GM12873 (cell line): ENCODE measurements around the gene C20orf141.

Experiments used
- TF ChIP-seq, protein P1 (sequence below): IDR thresholded peaks from 2 replicates; pipeline ENCODE4 v1.5.1; 2012; ENCODE audit warnings: low read depth, mild to moderate bottlenecking, moderate library complexity, low read length, control low read depth; ENCODE audit not compliant: insufficient read depth; ENCODE audit errors: missing control alignments

C20orf141 gene

DNA sequence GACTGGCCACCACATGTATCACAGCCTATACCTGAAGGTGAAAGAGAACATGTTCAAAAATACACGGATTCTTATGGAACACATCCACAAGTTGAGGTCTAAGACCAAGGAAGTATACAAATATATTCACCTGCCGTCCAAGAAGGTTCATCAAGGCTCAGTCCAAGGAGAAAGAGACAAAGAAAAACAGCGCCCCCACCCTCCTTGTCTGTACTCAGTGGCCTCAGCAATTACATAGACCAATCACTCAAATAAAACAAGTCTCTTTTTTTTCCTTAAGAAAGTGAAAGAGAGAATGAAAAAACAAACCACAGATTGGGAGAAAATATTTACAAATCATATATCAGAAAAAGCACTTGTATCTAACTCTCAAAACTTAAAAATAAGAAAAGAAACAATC, 33.8 kb upstream of the C20orf141 start:
- TF ChIP-seq, protein P1, sequence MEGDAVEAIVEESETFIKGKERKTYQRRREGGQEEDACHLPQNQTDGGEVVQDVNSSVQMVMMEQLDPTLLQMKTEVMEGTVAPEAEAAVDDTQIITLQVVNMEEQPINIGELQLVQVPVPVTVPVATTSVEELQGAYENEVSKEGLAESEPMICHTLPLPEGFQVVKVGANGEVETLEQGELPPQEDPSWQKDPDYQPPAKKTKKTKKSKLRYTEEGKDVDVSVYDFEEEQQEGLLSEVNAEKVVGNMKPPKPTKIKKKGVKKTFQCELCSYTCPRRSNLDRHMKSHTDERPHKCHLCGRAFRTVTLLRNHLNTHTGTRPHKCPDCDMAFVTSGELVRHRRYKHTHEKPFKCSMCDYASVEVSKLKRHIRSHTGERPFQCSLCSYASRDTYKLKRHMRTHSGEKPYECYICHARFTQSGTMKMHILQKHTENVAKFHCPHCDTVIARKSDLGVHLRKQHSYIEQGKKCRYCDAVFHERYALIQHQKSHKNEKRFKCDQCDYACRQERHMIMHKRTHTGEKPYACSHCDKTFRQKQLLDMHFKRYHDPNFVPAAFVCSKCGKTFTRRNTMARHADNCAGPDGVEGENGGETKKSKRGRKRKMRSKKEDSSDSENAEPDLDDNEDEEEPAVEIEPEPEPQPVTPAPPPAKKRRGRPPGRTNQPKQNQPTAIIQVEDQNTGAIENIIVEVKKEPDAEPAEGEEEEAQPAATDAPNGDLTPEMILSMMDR = peak; percentile 23

DNA sequence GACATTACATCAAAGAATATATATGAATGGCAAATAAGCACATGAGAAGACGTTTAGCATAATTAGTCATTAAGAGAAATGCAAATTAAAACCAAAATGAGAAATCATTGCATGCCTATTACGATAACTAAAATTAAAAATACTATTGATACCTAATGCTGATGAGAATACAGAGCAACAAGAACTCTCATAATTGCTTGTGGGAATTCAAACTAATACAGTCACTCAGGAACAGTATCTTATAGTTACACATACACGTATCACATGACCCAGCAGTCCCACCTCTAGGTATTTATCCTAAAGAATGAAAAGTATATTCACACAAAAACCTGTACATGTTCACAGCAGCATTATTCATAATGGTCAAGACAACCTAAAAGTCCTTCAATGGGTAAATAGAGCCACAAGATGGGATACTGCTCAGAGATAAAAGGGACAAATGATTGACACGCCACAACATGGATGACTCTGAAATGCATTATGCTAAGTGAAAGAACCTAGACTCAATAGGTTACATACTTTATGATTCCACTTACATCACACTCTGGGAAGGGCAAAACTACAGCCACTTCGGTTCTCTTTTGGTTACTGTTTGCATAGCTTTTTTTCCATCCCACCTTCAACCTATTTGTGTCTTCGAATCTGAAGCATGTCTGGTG, 30.8 kb upstream of the C20orf141 start:
- TF ChIP-seq, protein P1 = no peak

DNA sequence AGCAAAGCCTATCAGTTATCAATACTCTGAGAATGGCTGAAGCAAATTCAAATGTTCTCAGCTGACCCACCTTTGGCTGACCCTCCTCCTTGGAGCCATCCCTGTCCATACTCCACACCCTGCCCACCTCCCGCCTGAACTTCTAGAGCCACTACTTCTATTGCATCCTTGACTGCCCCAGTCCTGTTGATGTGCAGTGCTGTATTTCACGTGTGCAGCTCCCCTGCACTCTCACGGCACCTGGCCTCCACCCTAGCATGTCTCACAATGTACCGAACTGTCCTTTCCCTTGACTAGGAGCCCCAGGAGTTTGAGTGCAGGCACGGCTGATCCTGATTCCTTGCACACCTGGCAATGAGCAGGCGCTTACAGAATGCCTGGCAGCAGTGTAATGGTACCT, 21.3 kb upstream of the C20orf141 start:
- TF ChIP-seq, protein P1 = no peak

DNA sequence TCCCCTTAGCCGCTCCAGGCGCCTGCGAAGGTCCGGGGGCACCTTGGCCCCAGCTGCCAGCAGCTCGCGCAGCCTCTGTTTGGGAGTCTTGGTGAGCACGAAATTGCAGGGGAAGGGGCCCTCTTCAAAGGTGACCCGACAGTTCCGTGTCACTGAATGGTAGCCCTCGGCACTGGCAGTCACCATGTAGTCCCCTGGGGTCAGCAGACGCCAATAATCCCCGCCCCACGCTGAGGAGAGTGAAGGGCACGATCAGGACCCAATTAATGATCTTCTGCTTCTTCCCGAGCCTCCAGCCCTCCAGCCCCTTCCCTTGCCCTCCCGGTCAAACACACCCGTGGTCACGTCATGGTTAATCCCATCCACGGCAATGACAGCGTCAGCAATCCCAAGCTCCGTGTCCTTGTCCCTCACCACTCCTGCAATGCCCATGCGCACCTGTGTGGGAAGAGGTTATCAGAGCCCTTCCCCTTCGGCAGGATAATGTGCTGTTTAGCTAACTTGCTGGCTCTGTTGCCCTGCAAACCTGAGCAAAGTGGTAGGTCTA, 20.5 kb upstream of the C20orf141 start:
- TF ChIP-seq, protein P1 = no peak

DNA sequence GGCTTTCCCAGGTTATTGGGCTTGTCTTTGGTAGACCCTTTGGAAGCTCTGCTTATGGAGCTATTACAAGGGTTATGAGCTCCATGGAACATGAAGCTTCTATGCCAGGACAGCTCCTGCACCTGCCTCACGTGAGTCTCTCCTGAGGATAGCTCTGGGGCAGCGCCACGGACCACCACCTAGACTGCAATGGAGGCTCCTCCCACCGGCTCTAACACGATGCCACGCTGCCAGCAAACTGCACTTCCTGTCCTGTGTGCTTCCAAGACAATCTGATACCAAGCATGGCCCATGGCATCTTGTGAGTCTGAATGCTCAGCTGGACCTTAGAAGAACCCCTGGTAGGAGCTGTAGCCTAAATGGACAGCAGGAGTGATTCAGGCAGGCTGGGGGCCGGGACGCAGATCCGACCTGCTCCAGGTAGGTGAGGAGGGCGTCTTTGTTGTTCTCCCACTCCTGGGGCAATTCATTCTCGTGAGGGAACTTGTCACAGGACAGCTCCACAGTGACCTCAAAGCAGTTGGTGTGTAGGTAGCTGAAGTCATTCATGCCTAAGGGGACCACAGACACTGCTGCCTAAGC, 19.8 kb upstream of the C20orf141 start:
- TF ChIP-seq, protein P1 = no peak

DNA sequence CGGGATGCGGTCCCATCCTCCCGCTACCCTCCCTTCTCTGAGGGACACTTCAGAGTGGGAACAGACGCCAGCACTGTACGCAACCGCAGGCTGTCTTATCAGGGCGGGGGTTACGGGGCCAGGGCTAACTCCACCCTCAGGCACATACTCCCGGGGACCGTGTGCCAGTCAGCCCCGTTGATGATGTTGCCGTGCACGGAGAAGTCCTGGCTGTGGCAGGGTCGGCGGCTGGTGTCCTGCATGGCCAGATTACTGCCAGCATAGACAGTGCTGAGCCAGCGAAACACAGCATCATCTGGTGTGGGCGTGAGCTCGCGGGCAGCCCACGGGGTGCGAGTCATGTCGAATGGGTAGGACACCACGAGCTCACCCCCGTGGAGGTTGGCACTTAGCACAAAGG, 19.3 kb upstream of the C20orf141 start:
- TF ChIP-seq, protein P1 = no peak

GRCh38 chr20:2796011-2796660, 18.7 kb upstream of the C20orf141 start:
- TF ChIP-seq, protein P1 = no peak
